GM12878 (cell line): Measurements from ENCODE around the gene MT1B. TPM values are rescaled to one million over a fixed set of nuclear protein-coding genes. Genes with fewer than 3 reads are reported as not detected.

Experiments
- ATAC-seq: fragments of 200-7000 bp; cut with Tn5 transposase; 3 replicates; pipeline ENCODE4 v1.9.1; 2020; ENCODE audit warnings: mild to moderate bottlenecking, moderate library complexity
- BruUV-seq: library from RNA; stranded (reverse); fragments of 400-500 nt; replicated peaks from 2 replicates; lab custom pipeline; 2021; lab: Mats Ljungman, UMichigan
- CTCF ChIA-PET: fragments of 300-600 bp; sonication (Branson Sonifier 250); formaldehyde crosslinking; extraction: SDS; loops from one replicate; lab custom pipeline; 2021; ENCODE audit warnings: inconsistent platforms; lab: Yijun Ruan, JAX
- POLR2A ChIA-PET: fragments of 350-600 bp; formaldehyde crosslinking; extraction: SDS; loops from one replicate; lab custom pipeline; 2021; ENCODE audit warnings: inconsistent platforms; lab: Charles Lee
- RAD21 ChIA-PET: fragments of 300-600 bp; sonication (Branson Sonifier 250); formaldehyde crosslinking; loops from one replicate; lab custom pipeline; 2023; ENCODE audit warnings: antibody characterized with exemption; ENCODE audit not compliant: unreplicated experiment; lab: Charles Lee
- SMC1A ChIA-PET: fragments of 300-600 bp; sonication (Branson Sonifier 250); formaldehyde crosslinking; loops from one replicate; lab custom pipeline; 2023; ENCODE audit not compliant: unreplicated experiment, uncharacterized antibody; lab: Charles Lee
- DNase-seq: peaks from one replicate; pipeline ENCODE4 v3.0.0-alpha.2; 2011; ENCODE audit warnings: low read depth, low spot score
- FAIRE-seq: peaks from 3 replicates; lab custom pipeline; 2011; peaks lifted over from hg19 to GRCh38; lab: Jason Lieb, UNC
- H2AFZ ChIP-seq: 2 replicates; pipeline ENCODE4 v1.6.0; 2011; ENCODE audit warnings: low read depth, low read length, control low read depth; ENCODE audit not compliant: control insufficient read depth
- H3K27ac ChIP-seq: 2 replicates; pipeline ENCODE4 v1.5.1; 2011; ENCODE audit warnings: control low read depth; ENCODE audit not compliant: control insufficient read depth, insufficient read depth
- H3K27me3 ChIP-seq, 2 experiments: replicated peaks in 1 of 2; 2 replicates each; pipeline versions ENCODE4 v1.6.0 to v1.6.1; 2011; ENCODE audit warnings: low read length in 1 of 2; ENCODE audit not compliant: control insufficient read depth in 2 of 2, insufficient read depth in 2 of 2
- H3K36me3 ChIP-seq, 2 experiments: 2 replicates each; pipeline ENCODE4 v1.5.1; 2011; ENCODE audit warnings: low read length in 1 of 2; ENCODE audit not compliant: control insufficient read depth in 2 of 2, insufficient read depth in 2 of 2
- H3K4me1 ChIP-seq: 2 replicates; pipeline ENCODE4 v1.6.1; 2011; ENCODE audit warnings: mild to moderate bottlenecking, low read length, moderate library complexity, mixed read lengths; ENCODE audit not compliant: control insufficient read depth, insufficient read depth
- H3K4me2 ChIP-seq: 2 replicates; pipeline ENCODE4 v1.6.0; 2011; ENCODE audit warnings: control low read depth; ENCODE audit not compliant: control insufficient read depth, insufficient read depth
- H3K4me3 ChIP-seq: fragments of 200-600 bp; sonication (generic); 2 replicates; pipeline ENCODE4 v1.5.1; 2016
- H3K79me2 ChIP-seq: 2 replicates; pipeline ENCODE4 v1.6.0; 2011; ENCODE audit warnings: low read length; ENCODE audit not compliant: control insufficient read depth, insufficient read depth
- H3K9ac ChIP-seq: 2 replicates; pipeline ENCODE4 v1.8.0; 2011; ENCODE audit warnings: low read length, control low read depth, mixed read lengths; ENCODE audit not compliant: control insufficient read depth, insufficient read depth
- H3K9me3 ChIP-seq: replicated peaks from 3 replicates; pipeline ENCODE4 v1.5.1; 2011; ENCODE audit warnings: mild to moderate bottlenecking, low read length; ENCODE audit not compliant: control insufficient read depth, insufficient read depth
- H4K20me1 ChIP-seq: 2 replicates; pipeline ENCODE4 v1.6.0; 2011; ENCODE audit not compliant: control insufficient read depth, insufficient read depth
- BHLHE40 ChIP-seq, 2 experiments: fragments of 450-650 bp in 1 of 2; IDR thresholded peaks; 2 replicates each; pipeline ENCODE4 v1.6.1; 2011 to 2017; ENCODE audit warnings: low read depth in 2 of 2, borderline replicate concordance in 1 of 2, improper control_type of control experiment in 1 of 2, low read length in 1 of 2, mild to moderate bottlenecking in 1 of 2
- NBN ChIP-seq: fragments of 450-650 bp; IDR thresholded peaks from 2 replicates; pipeline ENCODE4 v1.6.1; 2016
- RUNX3 ChIP-seq: IDR thresholded peaks from 2 replicates; pipeline ENCODE4 v1.6.1; 2012; ENCODE audit warnings: low read length, inconsistent platforms
- WGBS: methylation state at CpG from one replicate; pipeline ENCODE4 v1.1.6; 2016; ENCODE audit warnings: low lambda C conversion rate; ENCODE audit not compliant: insufficient replicate concordance, insufficient coverage; ENCODE audit errors: missing lambda C conversion rate; 5-methylcytosine and 5-hydroxymethylcytosine counted together
- in situ Hi-C: fragments of 300-500 bp; cut with MboI; formaldehyde crosslinking; loops from 9 replicates; pipeline ENCODE4 v1.14.3; 2018; ENCODE audit warnings: mixed read lengths
- intact Hi-C: fragments of 100-400 bp; cut with micrococcal nuclease; formaldehyde crosslinking; loops from one replicate; pipeline ENCODE4 v1.14.2; 2022; ENCODE audit not compliant: unreplicated experiment
- polyA plus RNA-seq, 11 experiments: library from polyadenylated mRNA; depleted of rRNA in 4 of 11; unstranded in 6 of 11; stranded (reverse) in 5 of 11; fragments of >200 nt; fragmentation: Nextera tagmentation in 4 of 11; fragmentation: Illumina TruSeq in 1 of 11; extraction: Ambion mirVana in 4 of 11; extraction: Trizol in 1 of 11; gene quantifications; 1 replicate in 1 of 11; 2 replicates in 10 of 11; pipeline versions ENCODE4 v1.2.1 to v1.2.3, GENCODE V29; 2011 to 2016; ENCODE audit warnings: inconsistent platforms in 2 of 11, missing spikeins in 2 of 11, low read depth in 1 of 11
- total RNA-seq, 4 experiments: library from RNA; depleted of rRNA in 3 of 4; stranded (reverse); fragments of >200 nt in 3 of 4; fragmentation: Illumina TruSeq in 1 of 4; extraction: Trizol in 1 of 4; gene quantifications; 2 replicates each; pipeline versions ENCODE4 v1.2.1 to v1.2.3, GENCODE V29; 2013 to 2021
- TF ChIP-seq, protein P1 (sequence below): fragments of 450-650 bp; IDR thresholded peaks from 2 replicates; pipeline ENCODE4 v1.6.1; 2016; ENCODE audit warnings: mild to moderate bottlenecking
- TF ChIP-seq, protein P2 (sequence below): fragments of 450-650 bp; IDR thresholded peaks from 2 replicates; pipeline ENCODE4 v1.6.1; 2017; ENCODE audit warnings: mild to moderate bottlenecking, moderate library complexity
- TF ChIP-seq, protein P3 (sequence below), 3 experiments: IDR thresholded peaks in 2 of 3; conservative IDR thresholded peaks in 1 of 3; 2 replicates each; pipeline ENCODE4 v1.5.1; 2011; ENCODE audit warnings: low read depth in 3 of 3, low read length in 3 of 3, mild to moderate bottlenecking in 3 of 3, control low read depth in 2 of 3, moderate library complexity in 2 of 3, inconsistent platforms in 1 of 3, mixed read lengths in 1 of 3; ENCODE audit not compliant: control insufficient read depth in 2 of 3, insufficient read depth in 1 of 3; ENCODE audit errors: extremely low read depth in 1 of 3

MT1B gene
- total and polyA plus RNA-seq, 10 of the 15 experiments (the other 5 are each of a cell fraction or from before 2014, with no cell fraction given): not detected

DNA sequence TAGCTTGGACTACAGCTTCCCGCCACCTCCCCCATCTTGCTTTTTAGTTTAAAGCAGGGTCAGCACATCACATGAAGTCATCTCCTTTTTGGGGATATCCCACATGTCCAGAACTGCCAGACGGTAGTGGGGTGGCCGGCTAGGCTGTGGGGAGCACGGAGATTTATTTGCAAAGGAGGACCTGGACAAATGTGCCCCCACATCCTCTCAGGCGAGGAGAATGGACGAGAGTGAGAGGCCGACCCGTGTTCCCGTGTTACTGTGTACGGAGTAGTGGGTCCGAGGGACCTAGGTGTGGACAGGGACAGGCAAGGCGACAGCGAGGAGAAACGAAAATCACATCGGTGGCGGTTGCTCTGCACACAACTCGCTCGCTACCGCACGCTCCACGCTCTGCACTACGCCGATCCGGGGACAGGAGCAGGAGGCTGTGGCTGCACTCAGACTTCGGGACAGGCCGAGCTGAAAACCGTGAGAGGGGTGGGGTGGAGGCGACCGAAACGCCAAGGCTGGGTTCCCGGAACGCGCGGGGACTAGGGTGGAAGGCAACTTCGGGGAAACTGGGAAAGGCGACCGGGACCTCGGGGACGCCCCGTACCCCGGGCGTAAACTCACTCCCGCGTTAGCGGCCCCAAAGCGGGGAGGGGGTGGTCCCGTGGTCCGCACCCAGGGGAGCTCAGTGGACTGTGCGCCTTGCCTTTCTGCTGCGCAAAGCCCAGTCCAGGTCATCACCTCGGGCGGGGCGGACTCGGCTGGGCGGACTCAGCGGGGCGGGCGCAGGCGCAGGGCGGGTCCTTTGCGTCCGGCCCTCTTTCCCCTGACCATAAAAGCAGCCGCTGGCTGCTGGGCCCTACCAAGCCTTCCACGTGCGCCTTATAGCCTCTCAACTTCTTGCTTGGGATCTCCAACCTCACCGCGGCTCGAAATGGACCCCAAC, 13.6 kb upstream of the MT1B start, which contains the start of gene MT1A:
Gene MT1A (plus strand): TSS at position 853 of the 937 bp plus-strand sequence. CDS start 73 bp downstream, at position 926.
- Histone ChIP-seq H2AFZ (no peak within 1 kb of the TSS), H3K9ac (no peak within 1 kb of the TSS), H3K27ac (no peak within 1 kb of the TSS), H3K4me2 (no peak within 1 kb of the TSS), H3K27me3 (peaks cover 6 to 23% of the 10 kb centered on the region in 2 experiments), H3K9me3 (no peaks in the 10 kb centered on the region), H3K4me1 (no peaks in the 10 kb centered on the region), H3K4me3 (no peak within 1 kb of the TSS), H4K20me1 (no peaks in the 10 kb centered on the region), H3K79me2 (no peaks in the 10 kb centered on the region), H3K36me3 (no peaks in the 10 kb centered on the region)
- CTCF ChIA-PET: interaction anchor here (0.9 kb wide), 1 partner anchor 37 kb away, joined by 4 read pairs; no protein-coding TSS in a partner anchor
- RAD21 ChIA-PET: no interaction called here
- intact Hi-C loops (no loop called here), in situ Hi-C loops (no loop called here)
- WGBS: 29% methylated on average over 64 of the region's 68 CpGs
- TF ChIP-seq, protein P1, sequence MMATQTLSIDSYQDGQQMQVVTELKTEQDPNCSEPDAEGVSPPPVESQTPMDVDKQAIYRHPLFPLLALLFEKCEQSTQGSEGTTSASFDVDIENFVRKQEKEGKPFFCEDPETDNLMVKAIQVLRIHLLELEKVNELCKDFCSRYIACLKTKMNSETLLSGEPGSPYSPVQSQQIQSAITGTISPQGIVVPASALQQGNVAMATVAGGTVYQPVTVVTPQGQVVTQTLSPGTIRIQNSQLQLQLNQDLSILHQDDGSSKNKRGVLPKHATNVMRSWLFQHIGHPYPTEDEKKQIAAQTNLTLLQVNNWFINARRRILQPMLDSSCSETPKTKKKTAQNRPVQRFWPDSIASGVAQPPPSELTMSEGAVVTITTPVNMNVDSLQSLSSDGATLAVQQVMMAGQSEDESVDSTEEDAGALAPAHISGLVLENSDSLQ: no peak
- TF ChIP-seq, protein P2, sequence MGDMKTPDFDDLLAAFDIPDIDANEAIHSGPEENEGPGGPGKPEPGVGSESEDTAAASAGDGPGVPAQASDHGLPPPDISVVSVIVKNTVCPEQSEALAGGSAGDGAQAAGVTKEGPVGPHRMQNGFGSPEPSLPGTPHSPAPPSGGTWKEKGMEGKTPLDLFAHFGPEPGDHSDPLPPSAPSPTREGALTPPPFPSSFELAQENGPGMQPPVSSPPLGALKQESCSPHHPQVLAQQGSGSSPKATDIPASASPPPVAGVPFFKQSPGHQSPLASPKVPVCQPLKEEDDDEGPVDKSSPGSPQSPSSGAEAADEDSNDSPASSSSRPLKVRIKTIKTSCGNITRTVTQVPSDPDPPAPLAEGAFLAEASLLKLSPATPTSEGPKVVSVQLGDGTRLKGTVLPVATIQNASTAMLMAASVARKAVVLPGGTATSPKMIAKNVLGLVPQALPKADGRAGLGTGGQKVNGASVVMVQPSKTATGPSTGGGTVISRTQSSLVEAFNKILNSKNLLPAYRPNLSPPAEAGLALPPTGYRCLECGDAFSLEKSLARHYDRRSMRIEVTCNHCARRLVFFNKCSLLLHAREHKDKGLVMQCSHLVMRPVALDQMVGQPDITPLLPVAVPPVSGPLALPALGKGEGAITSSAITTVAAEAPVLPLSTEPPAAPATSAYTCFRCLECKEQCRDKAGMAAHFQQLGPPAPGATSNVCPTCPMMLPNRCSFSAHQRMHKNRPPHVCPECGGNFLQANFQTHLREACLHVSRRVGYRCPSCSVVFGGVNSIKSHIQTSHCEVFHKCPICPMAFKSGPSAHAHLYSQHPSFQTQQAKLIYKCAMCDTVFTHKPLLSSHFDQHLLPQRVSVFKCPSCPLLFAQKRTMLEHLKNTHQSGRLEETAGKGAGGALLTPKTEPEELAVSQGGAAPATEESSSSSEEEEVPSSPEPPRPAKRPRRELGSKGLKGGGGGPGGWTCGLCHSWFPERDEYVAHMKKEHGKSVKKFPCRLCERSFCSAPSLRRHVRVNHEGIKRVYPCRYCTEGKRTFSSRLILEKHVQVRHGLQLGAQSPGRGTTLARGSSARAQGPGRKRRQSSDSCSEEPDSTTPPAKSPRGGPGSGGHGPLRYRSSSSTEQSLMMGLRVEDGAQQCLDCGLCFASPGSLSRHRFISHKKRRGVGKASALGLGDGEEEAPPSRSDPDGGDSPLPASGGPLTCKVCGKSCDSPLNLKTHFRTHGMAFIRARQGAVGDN: no peak
- TF ChIP-seq BHLHE40 (IDR thresholded peaks at IDR 0.05; ENCODE audit: borderline replicate concordance in 1 of 2, low read depth in 2 of 2, low read length in 1 of 2): no peak
- TF ChIP-seq, protein P3, sequence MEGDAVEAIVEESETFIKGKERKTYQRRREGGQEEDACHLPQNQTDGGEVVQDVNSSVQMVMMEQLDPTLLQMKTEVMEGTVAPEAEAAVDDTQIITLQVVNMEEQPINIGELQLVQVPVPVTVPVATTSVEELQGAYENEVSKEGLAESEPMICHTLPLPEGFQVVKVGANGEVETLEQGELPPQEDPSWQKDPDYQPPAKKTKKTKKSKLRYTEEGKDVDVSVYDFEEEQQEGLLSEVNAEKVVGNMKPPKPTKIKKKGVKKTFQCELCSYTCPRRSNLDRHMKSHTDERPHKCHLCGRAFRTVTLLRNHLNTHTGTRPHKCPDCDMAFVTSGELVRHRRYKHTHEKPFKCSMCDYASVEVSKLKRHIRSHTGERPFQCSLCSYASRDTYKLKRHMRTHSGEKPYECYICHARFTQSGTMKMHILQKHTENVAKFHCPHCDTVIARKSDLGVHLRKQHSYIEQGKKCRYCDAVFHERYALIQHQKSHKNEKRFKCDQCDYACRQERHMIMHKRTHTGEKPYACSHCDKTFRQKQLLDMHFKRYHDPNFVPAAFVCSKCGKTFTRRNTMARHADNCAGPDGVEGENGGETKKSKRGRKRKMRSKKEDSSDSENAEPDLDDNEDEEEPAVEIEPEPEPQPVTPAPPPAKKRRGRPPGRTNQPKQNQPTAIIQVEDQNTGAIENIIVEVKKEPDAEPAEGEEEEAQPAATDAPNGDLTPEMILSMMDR (IDR thresholded peaks at IDR 0.05 in 2 of 3, conservative IDR thresholded peaks at IDR 0.05 in 1 of 3; ENCODE audit: control insufficient read depth in 2 of 3, extremely low read depth in 1 of 3, insufficient read depth in 1 of 3, low read depth in 3 of 3, low read length in 3 of 3): no peak
- TF ChIP-seq NBN: no peak
- no peak for TF ChIP-seq RUNX3
- POLR2A ChIA-PET: no interaction called here
- DNase-seq (no peak), ATAC-seq (no peak; the same call in 2 of the 3 replicates), FAIRE-seq (no peak)
- no TSS peak for BruUV-seq
- SMC1A ChIA-PET: no interaction called here
